Muscle of back (tissue), 11 donors: ENCODE measurements around the gene FCMR. TPM values are rescaled to one million over a fixed set of nuclear protein-coding genes. Genes with fewer than 3 reads are reported as not detected.
"Not testable (repeated sequence)": the region's sequence is repeated elsewhere in the genome, so short reads cannot be mapped to it uniquely, and the experiment has no call there.

Source experiments
- DNase-seq, 3 donors: peaks; one replicate each; pipeline versions ENCODE4 v3.0.0 to v3.0.0-alpha.2; 2013
- polyA plus RNA-seq, 10 donors: library from polyadenylated mRNA; unstranded; fragments of 120-200 nt; gene quantifications; one replicate each; pipeline ENCODE4 v1.2.1, GENCODE V29; 2013; ENCODE audit not compliant: insufficient read length in 10 of 10

The FCMR gene
- polyA plus RNA-seq, 10 donors = 0.88 to 10.6 (median 1.4) TPM

GRCh38 chr1:206923961-206924557, 2.3 kb upstream of the FCMR start:
- not testable (repeated sequence) for DNase-seq

- peak in 1 of 3 donors; percentile 33 for DNase-seq
These were observed 1.5 kb upstream of the FCMR start for GRCh38 chr1:206923009-206923960.

- DNase-seq = no peak
These were observed 783 bp upstream of the FCMR start for GRCh38 chr1:206922524-206922923.

- DNase-seq = no peak
These were observed 3.7 kb downstream of the FCMR start for GRCh38 chr1:206918076-206918475.

GRCh38 chr1:206916000-206916709, 5.6 kb downstream of the FCMR start:
- DNase-seq = no peak

- DNase-seq = no peak
These were observed 6.6 kb downstream of the FCMR start for GRCh38 chr1:206915030-206915735.

GRCh38 chr1:206913766-206914537, 7.8 kb downstream of the FCMR start:
- no peak for DNase-seq

GRCh38 chr1:206912445-206913095, 9.2 kb downstream of the FCMR start:
- DNase-seq = peak; percentile 74 to 88 (median 84)

- peak; percentile 51 to 76 (median 69) for DNase-seq
These were observed 10.6 kb downstream of the FCMR start for GRCh38 chr1:206911064-206911663.

GRCh38 chr1:206909883-206910318, 11.8 kb downstream of the FCMR start:
- no peak for DNase-seq

GRCh38 chr1:206909161-206909882, 12.4 kb downstream of the FCMR start:
- DNase-seq = peak in 1 of 3 donors; percentile 61

GRCh38 chr1:206908038-206908437, 13.7 kb downstream of the FCMR start:
- no peak for DNase-seq

GRCh38 chr1:206907304-206907991, 14.3 kb downstream of the FCMR start:
- no peak for DNase-seq

GRCh38 chr1:206905295-206906164, 16.2 kb downstream of the FCMR start:
- peak in 1 of 3 donors; percentile 93 for DNase-seq

GRCh38 chr1:206904423-206905142, 17.2 kb downstream of the FCMR start:
- no peak for DNase-seq

- DNase-seq = no peak
These were observed 18.1 kb downstream of the FCMR start for GRCh38 chr1:206903687-206904086.

- no peak for DNase-seq
These were observed 19.0 kb downstream of the FCMR start for GRCh38 chr1:206902702-206903101.
